Medulla oblongata (tissue), 1 donor: ENCODE results near the gene SH3TC2.
A peak's percentile ranks its signal among the peaks of the same experiment; 100 is the strongest.

ENCODE experiments used
- DNase-seq: peaks from one replicate; pipeline ENCODE4 v3.0.0-alpha.2; 2015; ENCODE audit errors: extremely low spot score

SH3TC2 gene

DNA sequence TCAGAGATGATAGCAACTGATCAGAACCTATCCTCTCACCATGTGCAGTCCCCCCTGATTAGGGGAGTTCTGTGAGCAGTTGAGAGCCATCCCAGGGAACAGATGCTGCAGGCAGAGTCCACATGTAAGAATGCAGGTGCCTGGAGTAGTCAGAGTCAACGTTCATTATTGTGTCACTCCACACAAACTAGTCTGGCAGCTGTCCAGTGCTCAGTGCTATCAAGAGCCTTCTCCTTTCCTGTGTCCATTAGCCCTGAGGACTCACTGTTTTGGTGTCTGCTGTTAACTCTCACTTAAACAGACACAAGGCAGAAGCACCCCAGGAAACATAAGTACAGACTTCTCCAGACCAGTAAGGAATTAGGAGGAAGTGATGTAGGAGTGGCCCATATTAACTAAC, 2.5 kb downstream of the SH3TC2 start:
- no peak for DNase-seq

DNA sequence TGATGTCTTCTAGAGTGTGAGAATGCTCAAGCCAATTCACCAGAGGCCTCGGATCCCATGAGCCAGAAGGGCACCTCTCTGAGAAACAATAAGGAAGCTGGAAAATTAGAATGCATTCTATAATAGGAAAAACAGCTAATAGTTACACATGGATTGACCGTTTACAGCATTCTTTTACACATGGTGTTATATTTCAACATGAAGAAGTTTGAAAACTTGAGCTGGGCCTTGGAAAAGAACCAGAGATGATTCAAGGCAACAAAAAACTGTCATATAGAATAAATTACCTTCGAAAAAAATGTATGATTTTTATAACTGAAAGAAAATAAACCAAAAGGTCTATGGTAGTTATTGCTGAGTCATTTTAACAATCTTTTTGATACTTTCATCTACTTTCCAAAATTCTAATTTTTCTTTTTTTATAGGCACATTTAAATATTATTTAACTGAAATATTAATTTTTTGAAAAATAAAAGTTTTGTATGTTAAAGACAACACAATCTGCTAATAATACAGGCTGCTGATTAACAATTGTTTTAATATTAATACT, 6.2 kb downstream of the SH3TC2 start:
- no peak for DNase-seq

DNA sequence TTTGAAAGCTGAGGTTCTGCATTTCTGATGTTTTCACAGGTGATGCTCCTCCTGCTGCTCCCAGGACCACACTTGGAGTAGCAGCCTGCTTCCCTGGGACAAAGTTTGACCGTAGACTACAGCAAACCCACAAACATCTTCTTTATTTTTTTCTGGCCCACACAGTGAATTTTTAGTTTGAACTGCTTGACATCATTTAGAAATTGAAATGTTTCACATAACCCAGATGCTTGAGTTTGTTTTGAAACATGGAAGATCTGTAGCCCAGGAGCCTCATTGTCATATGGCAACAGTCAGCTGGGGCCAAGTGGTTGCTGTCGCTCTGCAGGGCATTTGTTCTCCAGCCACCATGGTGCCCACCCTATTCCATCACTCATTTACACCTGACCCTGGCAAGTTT, 8.4 kb downstream of the SH3TC2 start:
- DNase-seq = no peak

DNA sequence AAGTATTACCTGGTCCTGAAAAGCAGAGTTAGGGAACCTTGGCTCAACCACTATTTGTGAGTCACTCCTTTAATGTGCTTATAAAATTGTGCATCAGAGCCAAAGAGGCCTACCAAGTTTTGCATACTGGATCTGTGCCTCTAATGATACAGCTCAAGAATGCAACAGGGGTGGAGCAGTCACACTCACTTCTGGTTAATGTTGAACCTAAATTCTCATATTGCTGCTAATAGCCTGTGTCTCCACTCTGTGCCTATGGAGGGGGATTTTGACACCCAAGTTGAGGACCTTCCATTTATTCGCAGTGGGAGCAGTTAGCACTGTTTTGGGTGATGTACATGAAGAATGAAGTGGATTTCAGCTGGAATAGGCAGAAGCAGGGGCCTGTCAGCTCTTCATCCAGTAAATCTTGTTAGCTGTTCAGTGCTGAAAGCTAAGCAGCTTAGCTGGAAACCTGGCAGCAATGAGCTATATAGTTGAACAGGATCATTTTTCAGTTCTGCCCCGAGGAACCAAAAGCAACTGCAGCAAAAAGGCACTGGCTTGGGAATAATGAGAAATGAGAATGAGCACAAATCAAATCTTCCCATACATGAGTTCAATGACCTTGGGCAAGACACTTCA, 9.7 kb downstream of the SH3TC2 start:
- no peak for DNase-seq

DNA sequence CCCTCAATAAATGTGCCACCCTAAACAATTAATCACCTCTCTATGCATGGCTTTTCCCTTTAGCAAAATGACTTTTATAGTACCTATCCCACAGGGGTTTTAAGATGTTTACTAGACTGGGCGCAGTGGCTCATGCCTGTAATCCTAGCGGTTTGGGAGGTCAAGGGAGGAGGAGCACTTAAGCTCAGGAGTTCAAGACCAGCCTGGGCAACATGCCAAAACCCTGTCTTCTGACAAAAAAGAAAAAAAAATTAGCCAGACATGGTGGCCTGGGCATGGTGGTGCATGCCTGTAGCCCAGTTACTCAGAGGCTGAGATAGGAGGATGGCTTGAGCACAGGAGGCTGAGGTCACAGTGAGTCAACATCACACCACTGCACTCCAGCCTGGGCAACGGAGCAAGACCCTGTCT, 13.5 kb downstream of the SH3TC2 start:
- DNase-seq = no peak

DNA sequence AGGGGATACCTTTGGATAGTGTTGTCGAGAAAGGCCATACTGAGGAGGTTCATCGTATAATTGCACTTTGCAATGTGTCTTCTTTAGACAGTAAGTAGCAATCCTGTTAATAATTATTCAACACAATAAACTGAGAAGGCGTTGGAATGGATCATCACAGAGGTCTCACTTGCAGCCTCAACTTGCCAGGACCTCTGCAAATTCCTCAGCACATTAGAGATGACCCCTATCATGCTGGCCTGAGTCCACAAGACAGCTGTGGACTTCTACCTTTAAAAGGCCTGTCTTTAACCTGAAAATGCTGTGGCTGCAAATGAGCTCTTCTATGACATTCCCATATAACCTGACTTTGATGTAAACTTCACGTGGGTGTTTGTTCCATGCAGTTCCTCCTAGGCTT, 14.1 kb downstream of the SH3TC2 start:
- DNase-seq = no peak

DNA sequence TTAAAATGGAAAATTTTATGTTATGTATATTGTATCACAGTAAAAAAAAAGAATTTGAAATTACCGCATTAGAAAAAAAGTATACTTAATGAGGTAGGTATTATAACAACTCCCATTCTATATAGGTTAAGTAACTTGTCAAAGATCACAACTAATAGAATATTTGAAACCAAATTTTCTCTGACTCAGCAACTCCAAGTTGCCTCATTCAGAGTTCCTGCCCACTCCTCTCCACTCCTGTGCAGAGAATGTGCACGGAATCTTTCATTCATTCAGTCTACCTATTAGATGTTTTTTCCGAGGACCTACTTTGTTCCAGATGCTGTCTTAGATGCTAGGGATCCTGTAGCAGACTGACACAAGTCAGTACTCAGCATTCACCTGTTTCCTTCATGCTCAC, 15.4 kb downstream of the SH3TC2 start:
- DNase-seq = no peak

DNA sequence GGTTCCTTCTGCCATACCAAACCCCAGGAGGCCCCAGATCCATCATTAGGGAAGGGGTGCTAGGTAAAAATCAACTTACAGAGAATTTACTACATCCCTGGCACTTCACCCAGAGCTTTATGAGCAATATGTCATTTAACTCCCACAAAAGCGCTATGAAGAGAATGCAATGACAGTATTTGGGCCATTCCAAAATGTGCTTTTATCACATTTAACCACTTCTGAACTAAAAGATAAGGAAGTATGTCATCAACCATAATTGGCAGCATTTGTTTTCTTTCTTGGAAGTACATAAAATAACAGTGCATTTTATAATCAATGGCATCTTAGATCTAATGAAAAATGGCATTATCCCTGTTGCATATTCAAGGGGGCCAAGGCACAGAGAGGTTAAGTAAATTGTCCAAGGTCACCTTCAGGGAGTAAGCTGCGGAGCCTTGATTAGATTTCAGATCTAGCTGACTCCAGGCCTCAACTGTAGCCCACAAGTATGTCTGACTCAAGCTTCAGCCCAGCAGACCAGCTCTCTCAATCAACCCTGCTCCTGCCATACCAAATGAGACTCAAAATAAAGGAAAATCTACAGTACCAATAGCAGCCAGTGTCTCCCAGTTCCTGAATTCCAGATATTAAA, 16.5 kb downstream of the SH3TC2 start:
- no peak for DNase-seq

DNA sequence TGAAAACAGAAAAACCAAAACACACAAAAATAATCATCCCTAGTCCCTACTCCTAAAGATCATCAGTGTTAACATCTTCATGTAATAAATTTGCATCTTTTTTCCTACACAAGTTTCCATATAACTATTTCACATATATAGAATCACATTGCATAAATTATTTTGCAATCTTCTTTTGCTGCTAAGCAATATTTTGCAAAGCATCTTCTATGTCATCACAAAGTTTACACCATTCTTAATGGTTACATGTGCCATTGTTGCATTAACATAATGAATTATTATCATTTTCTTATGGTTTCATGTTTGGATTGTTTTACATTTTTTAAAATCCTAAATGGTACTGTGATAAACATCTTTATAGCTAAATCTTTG, 17.8 kb downstream of the SH3TC2 start:
- DNase-seq = no peak

DNA sequence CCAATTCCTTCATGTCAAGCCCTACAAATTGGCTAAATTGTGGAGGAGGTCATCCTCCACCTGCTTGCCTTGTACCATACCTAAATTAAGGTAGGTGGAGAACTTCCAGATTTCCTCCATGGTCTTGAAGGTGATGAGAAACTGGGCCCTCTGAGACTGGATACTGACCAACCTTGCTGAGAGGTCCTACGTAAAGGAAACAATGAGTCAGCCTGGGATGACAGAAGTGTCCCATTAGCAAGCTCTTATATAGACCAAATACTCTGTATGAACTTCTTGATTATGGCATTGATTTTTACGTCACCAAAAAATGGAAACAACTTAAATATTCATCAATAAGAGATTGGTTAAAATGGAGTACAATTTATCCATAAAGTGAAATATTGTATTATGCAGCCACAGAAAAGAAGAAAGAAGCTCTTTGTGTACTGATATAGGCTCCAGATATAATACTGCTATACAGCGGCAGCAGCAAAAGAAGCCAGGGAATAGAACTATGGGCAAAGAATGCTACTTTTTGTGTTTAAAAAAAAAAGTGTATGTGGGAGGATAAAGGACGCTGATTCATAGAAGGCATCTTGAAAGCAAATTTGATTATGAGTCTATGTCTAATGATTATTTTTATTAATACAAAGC, 18.3 kb downstream of the SH3TC2 start:
- no peak for DNase-seq

DNA sequence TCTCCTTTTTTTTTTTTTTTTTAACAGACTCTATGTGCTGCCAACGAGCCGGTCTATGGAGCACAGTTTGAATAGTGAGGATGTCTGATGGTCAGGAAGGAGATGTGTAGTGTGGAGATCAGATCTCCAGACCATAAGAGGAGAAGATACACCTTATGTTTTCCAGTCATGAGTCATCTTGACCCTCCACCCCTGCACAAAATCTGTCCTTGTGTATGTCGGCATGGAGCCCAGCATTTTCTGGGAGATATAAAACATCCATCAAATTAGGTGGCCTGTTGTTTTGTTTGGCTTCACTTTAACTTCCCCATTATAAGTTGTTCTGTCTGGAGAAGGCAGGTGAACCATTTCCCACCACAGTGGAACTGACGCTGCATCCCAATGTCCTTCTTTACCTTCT, 19.2 kb downstream of the SH3TC2 start:
- no peak for DNase-seq

DNA sequence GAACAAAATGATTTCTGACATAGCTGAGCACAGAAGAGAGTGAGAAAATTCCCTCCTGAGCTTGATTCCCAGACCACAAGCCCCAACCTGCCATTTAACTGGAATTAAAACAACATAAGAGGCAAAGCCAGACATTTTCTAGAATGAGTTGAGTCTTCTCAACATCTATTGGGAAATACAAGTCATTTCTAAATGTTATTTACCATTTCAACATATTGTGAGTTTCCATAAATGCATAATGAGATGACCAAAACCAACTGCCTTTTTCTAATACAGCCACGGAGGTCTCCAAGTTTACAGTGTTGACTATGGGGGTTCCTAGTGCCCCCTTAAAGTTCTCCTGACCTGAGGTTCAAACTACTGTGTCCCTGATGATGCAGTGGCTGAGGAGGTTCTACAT, 20.0 kb downstream of the SH3TC2 start:
- no peak for DNase-seq

DNA sequence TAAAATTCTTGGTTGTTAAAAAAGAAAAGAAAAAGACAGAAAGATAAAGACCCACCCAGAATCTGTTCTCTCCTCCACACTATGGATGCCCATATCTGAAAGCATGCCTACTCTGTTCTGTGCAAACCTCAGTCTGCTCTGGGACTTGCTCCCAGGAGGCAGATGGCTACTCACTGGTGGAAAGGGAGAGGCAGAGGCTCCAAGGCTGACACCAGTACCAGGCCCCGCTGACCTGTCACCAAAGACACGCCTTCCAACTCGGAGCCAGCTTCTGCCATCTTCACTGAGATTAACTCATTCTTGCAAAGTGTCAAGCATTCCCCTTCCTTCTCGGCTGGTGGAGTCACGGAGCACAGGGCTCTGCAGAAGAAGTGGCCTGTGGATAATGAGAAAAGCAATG, 21.6 kb downstream of the SH3TC2 start:
- no peak for DNase-seq

DNA sequence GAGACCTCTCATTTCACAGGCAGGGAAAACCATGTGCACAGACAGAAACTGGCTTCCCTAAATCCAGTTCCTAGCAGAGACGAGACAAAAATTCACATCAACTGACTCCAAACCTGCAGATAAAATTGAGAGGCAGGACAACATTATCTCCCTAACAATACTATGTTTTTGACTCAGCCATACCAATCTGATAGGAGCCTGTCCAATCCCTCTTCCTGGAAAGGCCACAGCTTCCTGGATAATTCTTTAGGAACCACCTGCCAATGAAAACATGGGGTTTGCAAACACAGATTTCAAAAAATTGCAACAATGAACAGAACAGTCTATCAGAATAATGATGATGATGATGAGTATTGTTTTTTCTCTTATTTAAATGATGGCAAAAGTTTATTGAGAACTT, 22.4 kb downstream of the SH3TC2 start:
- DNase-seq = no peak

DNA sequence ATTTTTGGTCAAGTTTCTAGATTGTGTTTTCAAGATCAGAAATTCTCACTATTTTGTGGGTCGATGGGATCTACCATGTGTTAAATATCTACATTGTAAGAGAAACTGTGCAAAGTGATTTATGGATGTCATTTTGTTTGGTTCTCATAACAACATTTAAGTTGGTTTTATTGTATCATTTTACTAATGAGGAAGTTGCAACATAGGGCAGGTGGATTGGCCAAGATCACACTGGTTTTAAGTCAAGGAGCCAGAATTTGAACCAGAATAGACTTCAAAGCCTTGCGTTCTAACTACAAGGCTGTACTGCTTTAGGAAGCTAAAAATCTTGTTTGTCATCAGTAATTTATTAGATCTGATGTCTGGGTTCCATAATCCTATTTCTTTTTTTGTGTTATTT, 23.4 kb downstream of the SH3TC2 start:
- DNase-seq = no peak

DNA sequence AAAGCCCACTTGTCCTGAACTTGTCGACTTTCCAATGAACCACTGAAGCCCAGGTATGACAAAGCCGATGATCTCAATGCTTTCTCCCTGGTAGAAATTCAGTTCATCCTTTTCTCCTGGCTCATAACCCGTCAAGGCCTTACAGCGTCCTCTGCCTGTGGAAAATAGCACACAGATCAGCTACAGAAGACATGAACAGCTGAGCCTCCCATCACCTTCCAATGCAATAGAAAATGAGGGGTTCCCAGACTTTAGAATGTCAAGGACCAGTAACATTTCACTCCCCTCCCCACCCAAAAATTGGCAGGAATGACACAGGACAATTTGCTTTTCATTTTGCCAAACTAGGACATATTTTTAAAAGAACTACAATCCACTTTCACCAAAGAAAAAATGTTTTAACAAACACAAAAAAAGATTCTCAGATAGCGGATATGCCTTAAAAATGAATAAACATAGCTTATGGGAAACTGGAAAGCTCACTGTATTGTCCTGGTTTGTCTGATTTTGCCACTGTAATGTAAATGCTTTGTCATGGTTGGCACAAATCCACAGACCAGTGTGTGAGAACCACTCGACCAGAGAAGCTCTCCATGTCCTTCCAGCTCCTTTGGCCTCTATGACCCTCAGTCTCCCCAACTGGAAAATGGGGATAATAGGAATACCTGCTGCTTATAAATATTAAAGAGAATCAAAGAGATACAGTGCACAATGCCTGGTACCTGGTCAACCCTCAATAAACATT, 24.4 kb downstream of the SH3TC2 start:
- no peak for DNase-seq

DNA sequence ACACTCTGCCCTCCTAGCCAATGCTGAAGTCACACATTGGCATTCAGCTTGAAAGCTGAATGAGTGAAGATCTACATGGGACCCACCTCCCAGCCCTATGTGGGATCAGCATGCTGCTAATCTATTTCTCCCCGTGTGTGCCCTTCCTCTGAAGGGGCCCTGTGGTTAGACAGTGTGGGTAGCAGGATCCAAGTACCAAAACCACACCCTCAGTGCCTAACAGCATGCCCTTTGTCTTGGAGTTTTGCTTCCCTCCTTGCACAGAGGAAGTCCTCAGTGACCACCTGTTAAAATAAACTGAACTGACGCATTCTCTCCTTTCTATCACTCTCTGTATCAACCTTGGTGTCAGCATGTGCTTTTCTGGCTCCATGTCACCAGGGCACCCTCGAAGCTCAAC, 25.0 kb downstream of the SH3TC2 start:
- no peak for DNase-seq

DNA sequence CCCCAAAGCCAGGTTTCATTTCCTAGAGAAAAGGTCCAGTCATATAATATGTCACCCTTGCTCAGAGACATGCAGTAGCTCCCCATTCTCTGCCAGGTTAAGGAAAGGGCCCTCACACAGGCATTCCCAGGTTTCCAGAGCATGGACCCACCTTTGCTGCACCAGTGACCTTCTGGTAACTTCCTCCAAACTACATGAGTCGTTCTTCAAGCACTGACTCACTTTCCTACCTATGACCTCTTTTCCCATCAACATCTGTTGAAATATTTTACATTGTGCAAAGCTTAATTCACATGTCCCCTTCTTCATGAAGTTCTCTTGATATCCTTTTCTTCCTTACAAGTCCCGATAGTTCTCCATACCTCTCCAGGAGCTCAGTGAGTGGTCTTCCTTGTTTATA, 25.9 kb downstream of the SH3TC2 start:
- DNase-seq = no peak

DNA sequence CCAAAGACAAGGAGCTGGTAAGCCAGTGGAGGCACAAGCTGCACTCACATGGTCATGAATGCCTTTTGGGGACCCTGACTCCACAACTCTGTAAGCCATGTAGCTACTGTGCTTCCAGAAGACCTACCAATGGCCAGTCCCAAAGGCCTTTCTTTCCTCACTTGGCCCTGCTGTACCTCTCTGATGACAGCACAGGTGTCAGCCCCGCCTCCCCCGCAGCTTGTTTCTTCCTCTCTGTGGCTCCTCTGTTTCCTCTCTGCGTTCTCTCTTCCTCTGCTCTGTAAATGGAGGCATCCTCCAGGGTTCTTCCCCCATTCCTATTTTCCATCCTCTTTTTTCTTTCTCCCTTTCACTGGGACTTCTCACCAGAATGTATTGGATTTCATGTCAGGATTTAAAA, 26.7 kb downstream of the SH3TC2 start:
- DNase-seq = no peak

DNA sequence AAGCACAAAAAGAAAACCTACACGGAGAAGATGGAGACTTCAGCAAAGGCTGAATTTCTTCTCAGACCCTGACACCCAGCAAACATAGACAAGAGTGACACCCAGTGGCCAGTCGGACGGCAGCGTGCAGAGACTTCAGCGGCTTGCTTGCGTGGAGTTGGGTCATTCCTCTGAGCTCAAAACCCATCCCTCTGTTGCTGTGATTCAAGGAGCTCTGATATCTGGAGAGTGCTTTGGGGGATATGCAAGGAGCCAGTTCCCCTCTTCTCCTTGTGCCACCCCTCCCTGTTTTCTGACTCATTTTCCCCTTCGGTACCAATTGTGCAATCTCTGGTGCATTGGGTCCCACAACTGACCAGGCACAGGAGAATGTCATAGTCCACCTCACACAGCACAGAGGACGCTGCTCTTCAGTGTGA, 27.5 kb downstream of the SH3TC2 start:
- peak; percentile 90 for DNase-seq

DNA sequence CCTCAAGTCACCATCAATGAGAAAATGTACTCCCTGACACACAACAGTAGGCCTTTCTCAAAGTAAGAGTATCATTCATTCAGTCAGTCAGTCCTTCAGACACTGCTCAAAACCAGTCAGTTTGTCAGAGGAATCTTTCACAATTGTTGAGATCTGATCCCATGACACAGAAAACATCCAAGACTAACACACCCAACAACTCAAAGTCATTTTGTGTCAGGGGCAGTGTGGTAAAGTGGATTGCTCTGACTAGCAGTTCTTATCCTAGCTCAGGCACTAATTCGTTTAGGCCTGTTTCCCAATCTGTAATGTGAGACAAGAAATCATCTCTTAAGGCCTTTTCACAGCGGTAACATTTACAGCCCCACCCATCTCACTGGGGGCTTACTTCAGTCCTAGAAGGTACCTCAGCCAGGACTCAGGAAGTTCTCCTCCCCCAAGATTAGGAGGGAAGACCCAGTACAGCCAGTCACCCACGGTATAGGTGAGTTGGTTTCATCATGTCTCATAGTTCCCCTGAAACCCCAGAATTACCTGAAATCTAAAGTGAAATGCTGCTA, 31.9 kb downstream of the SH3TC2 start:
- no peak for DNase-seq

DNA sequence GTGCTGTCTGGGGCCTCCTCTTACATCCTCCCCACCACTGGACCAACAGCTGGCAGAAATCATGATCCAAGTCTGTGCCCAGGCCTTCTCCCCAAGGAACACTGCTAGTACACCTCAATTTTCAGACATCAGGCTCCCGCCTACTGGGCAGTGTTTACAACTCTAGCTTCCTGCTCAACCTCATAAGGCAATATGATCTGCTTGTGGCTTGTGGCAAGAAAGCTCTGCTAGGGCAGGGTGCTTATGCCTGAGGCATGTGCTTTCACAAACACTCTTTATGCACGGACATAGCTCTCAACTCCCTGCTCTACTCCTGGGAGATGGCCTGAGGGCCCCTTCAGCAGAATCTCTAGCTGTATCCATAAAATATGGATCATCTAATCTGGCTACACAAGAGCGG, 32.5 kb downstream of the SH3TC2 start:
- DNase-seq = no peak
